ENCODE data around the gene C11orf68.

The C11orf68 gene

DNA sequence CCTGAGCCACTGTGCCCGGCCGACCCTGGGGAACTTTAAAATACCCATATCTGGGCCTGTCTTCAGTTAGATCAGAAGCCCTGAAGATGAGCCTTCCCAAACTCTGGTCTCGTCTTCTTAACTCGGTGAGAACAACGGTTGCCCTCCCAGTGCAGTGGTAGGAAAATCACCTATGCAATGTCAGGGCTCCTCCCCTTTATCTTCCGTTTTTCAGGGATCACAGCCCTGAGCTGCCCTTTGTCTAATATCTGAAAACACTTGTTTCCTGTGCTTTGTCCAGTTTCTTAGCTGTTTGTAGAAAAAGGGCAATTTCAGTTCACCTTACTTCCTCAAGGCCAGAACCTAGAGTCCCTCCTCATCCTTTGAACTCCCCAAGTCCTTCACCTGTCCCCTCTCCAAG, 9.8 kb upstream of the C11orf68 start:
- no peak overlapping the region for H3K27ac ChIP-seq (replicated peaks; ENCODE audit: low read length)
- H3K36me3 ChIP-seq (replicated peaks in 1 of 2; ENCODE audit: control insufficient read depth in 2 of 2, insufficient read depth in 2 of 2, low read length in 2 of 2): peaks cover 3% of the 10 kb centered on the region in 2 donors
- no peak overlapping the region for H2BK15ac ChIP-seq (ENCODE audit: low read length)
- no peak overlapping the region for H3K23ac ChIP-seq (ENCODE audit: low read depth, low read length, poor library complexity)
- H3K79me1 ChIP-seq (ENCODE audit: low read depth, low read length): no peaks in the 10 kb centered on the region
- no peak overlapping the region for H3K4ac ChIP-seq (ENCODE audit: low read length)
- no peak overlapping the region for H3K4me3 ChIP-seq (ENCODE audit: low read length in 2 of 2)
- no peak overlapping the region for H2BK12ac ChIP-seq (ENCODE audit: low read length)
- H3K14ac ChIP-seq (ENCODE audit: low read length): no peak overlapping the region
- H3K18ac ChIP-seq (ENCODE audit: low read length): no peak overlapping the region
- no peak overlapping the region for H3K9ac ChIP-seq (ENCODE audit: low read depth, low read length, poor library complexity)
- H3K27me3 ChIP-seq (ENCODE audit: control insufficient read depth in 3 of 3, insufficient read depth in 3 of 3, low read depth in 1 of 3, low read length in 3 of 3): no peaks in the 10 kb centered on the region
- no peak overlapping the region for H4K91ac ChIP-seq (ENCODE audit: low read depth, low read length, poor library complexity)
- peaks cover 0 to 11% of the 10 kb centered on the region in 2 donors for H3K4me1 ChIP-seq (ENCODE audit: control insufficient read depth in 2 of 2, insufficient read depth in 1 of 2, low read depth in 1 of 2, low read length in 2 of 2)
- peak overlapping the region; percentile 75 for H2AK5ac ChIP-seq (ENCODE audit: low read depth, low read length)
- no peak for DNase-seq (ENCODE audit: low spot score)
- no peak overlapping the region for H2BK120ac ChIP-seq (ENCODE audit: low read depth, low read length)
- H2BK5ac ChIP-seq (ENCODE audit: low read length): no peak overlapping the region
- H4K8ac ChIP-seq (ENCODE audit: low read depth, low read length): no peak overlapping the region
- H2AFZ ChIP-seq (ENCODE audit: low read length): peak overlapping the region; percentile 65
- no peak overlapping the region for H3K4me2 ChIP-seq (ENCODE audit: insufficient read depth, low read length, poor library complexity, severe bottlenecking)
- H3K9me3 ChIP-seq (replicated peaks in 1 of 2; ENCODE audit: control insufficient read depth in 2 of 2, insufficient read depth in 1 of 2, low read depth in 1 of 2, low read length in 2 of 2): no peaks in the 10 kb centered on the region
- WGBS, 2 donors (ENCODE audit: extremely low coverage in 2 of 2, insufficient read length in 2 of 2, insufficient replicate concordance in 1 of 2): no CpG with 5 or more reads among the region's 6 CpGs

DNA sequence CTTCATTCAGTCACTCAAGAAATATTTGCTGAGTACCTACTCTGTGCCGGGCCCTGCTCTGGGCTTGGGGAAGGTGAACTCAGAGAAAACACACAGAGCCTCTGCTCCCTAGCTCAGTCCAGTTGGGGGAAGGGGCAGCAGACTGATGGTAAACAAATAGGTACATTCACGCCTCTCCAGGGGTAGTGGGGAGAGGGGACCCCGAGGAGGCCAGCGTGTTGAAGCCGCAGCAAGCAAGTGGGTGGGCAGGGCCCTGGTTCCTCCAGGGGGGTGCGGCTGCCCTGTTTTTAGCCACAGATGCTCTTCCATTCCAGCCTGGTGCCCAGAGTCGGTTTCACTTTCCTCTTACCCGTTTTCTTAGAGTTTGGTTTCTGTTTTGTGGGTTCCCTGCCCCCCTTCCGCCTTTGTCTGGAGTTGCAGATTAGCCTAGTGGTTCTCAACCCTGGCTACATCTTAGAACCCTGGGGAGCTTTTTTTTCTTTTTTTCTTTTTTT, 9.1 kb upstream of the C11orf68 start:
- Histone ChIP-seq H4K8ac (ENCODE audit: low read depth, low read length) (no peak overlapping the region), H2BK15ac (ENCODE audit: low read length) (no peak overlapping the region), H2BK5ac (ENCODE audit: low read length) (no peak overlapping the region), H3K9me3 (replicated peaks in 1 of 2; ENCODE audit: control insufficient read depth in 2 of 2, insufficient read depth in 1 of 2, low read depth in 1 of 2, low read length in 2 of 2) (no peaks in the 10 kb centered on the region), H3K23ac (ENCODE audit: low read depth, low read length, poor library complexity) (no peak overlapping the region), H3K4ac (ENCODE audit: low read length) (no peak overlapping the region), H3K9ac (ENCODE audit: low read depth, low read length, poor library complexity) (no peak overlapping the region), H2AK5ac (ENCODE audit: low read depth, low read length) (peak overlapping the region; percentile 79), H3K18ac (ENCODE audit: low read length) (no peak overlapping the region), H3K36me3 (replicated peaks in 1 of 2; ENCODE audit: control insufficient read depth in 2 of 2, insufficient read depth in 2 of 2, low read length in 2 of 2) (peaks cover 3 to 10% of the 10 kb centered on the region in 2 donors), H3K4me3 (ENCODE audit: low read length in 2 of 2) (no peak overlapping the region), H2AFZ (ENCODE audit: low read length) (peak overlapping the region; percentile 20), H2BK120ac (ENCODE audit: low read depth, low read length) (no peak overlapping the region), H3K14ac (ENCODE audit: low read length) (no peak overlapping the region), H3K27ac (replicated peaks; ENCODE audit: low read length) (peak overlapping the region; percentile 22), H3K4me2 (ENCODE audit: insufficient read depth, low read length, poor library complexity, severe bottlenecking) (no peak overlapping the region), H3K27me3 (ENCODE audit: control insufficient read depth in 3 of 3, insufficient read depth in 3 of 3, low read depth in 1 of 3, low read length in 3 of 3) (no peaks in the 10 kb centered on the region), H4K91ac (ENCODE audit: low read depth, low read length, poor library complexity) (no peak overlapping the region), H3K4me1 (ENCODE audit: control insufficient read depth in 2 of 2, insufficient read depth in 1 of 2, low read depth in 1 of 2, low read length in 2 of 2) (peaks cover 0 to 11% of the 10 kb centered on the region in 2 donors), H2BK12ac (ENCODE audit: low read length) (no peak overlapping the region), H3K79me1 (ENCODE audit: low read depth, low read length) (no peaks in the 10 kb centered on the region)
- WGBS, 2 donors (ENCODE audit: extremely low coverage in 2 of 2, insufficient read length in 2 of 2, insufficient replicate concordance in 1 of 2): no CpG with 5 or more reads among the region's 9 CpGs
- no peak for DNase-seq (ENCODE audit: low spot score)

DNA sequence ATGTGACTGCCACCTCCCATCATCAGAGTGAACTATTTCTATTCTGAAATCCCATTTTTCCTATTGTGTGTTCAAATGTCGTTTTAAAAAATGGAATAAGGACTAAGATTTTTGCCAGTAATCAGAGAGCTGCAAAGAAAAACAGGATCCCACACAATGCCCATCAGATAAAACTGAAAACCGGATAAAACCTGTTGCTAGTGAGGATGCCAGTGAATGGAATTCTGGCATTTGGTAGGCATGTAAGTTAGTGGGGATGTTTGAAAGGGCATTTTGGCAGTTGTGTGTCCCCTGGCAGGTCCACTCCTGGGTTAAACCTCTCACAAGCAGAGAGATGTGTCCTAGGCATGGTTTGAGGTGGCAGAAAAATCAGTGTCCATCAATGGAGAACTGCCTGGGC, 6.5 kb upstream of the C11orf68 start:
- Histone ChIP-seq H3K27ac (replicated peaks; ENCODE audit: low read length) (no peak overlapping the region), H3K79me1 (ENCODE audit: low read depth, low read length) (peaks cover 5% of the 10 kb centered on the region), H3K14ac (ENCODE audit: low read length) (no peak overlapping the region), H2BK5ac (ENCODE audit: low read length) (no peak overlapping the region), H3K27me3 (ENCODE audit: control insufficient read depth in 3 of 3, insufficient read depth in 3 of 3, low read depth in 1 of 3, low read length in 3 of 3) (no peaks in the 10 kb centered on the region), H3K4ac (ENCODE audit: low read length) (no peak overlapping the region), H2AK5ac (ENCODE audit: low read depth, low read length) (no peak overlapping the region), H3K36me3 (replicated peaks in 1 of 2; ENCODE audit: control insufficient read depth in 2 of 2, insufficient read depth in 2 of 2, low read length in 2 of 2) (peaks cover 14 to 31% of the 10 kb centered on the region in 2 donors), H3K4me3 (ENCODE audit: low read length in 2 of 2) (peak overlapping the region in 1 of 2 donors; percentile 64), H3K4me2 (ENCODE audit: insufficient read depth, low read length, poor library complexity, severe bottlenecking) (no peak overlapping the region), H2BK120ac (ENCODE audit: low read depth, low read length) (no peak overlapping the region), H2BK12ac (ENCODE audit: low read length) (no peak overlapping the region), H3K23ac (ENCODE audit: low read depth, low read length, poor library complexity) (no peak overlapping the region), H3K18ac (ENCODE audit: low read length) (no peak overlapping the region), H2BK15ac (ENCODE audit: low read length) (no peak overlapping the region), H2AFZ (ENCODE audit: low read length) (no peak overlapping the region), H3K9me3 (replicated peaks in 1 of 2; ENCODE audit: control insufficient read depth in 2 of 2, insufficient read depth in 1 of 2, low read depth in 1 of 2, low read length in 2 of 2) (no peaks in the 10 kb centered on the region), H4K8ac (ENCODE audit: low read depth, low read length) (no peak overlapping the region), H3K4me1 (ENCODE audit: control insufficient read depth in 2 of 2, insufficient read depth in 1 of 2, low read depth in 1 of 2, low read length in 2 of 2) (peaks cover 3 to 9% of the 10 kb centered on the region in 2 donors), H4K91ac (ENCODE audit: low read depth, low read length, poor library complexity) (no peak overlapping the region), H3K9ac (ENCODE audit: low read depth, low read length, poor library complexity) (no peak overlapping the region)
- no CpG with 5 or more reads among the region's 2 CpGs for WGBS, 2 donors (ENCODE audit: extremely low coverage in 2 of 2, insufficient read length in 2 of 2, insufficient replicate concordance in 1 of 2)
- DNase-seq (ENCODE audit: low spot score): no peak

DNA sequence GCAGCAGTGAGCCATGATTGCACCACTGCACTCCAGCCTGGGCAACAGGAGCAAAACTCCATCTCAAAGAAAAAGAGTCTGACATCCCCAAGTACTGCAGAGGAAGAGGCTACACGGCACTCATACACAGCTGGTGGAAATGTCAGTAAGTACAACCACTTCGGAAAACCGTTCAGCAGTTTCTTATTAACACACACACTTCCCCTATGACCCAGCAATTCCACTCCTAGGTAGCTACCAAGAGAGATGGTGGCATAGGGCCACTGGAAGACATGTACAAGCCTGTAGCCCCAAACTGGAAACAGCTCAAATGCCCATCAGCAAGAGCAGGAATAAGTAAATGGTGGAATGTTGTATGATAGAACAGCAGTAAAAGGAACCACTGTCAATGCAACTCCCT, 3.7 kb upstream of the C11orf68 start:
- DNase-seq (ENCODE audit: low spot score): no peak
- H2BK15ac ChIP-seq (ENCODE audit: low read length): no peak overlapping the region
- H4K91ac ChIP-seq (ENCODE audit: low read depth, low read length, poor library complexity): no peak overlapping the region
- no peak overlapping the region for H2BK5ac ChIP-seq (ENCODE audit: low read length)
- no peak overlapping the region for H3K14ac ChIP-seq (ENCODE audit: low read length)
- H3K27me3 ChIP-seq (ENCODE audit: control insufficient read depth in 3 of 3, insufficient read depth in 3 of 3, low read depth in 1 of 3, low read length in 3 of 3): no peaks in the 10 kb centered on the region
- no peak overlapping the region for H2AFZ ChIP-seq (ENCODE audit: low read length)
- H3K9me3 ChIP-seq (replicated peaks in 1 of 2; ENCODE audit: control insufficient read depth in 2 of 2, insufficient read depth in 1 of 2, low read depth in 1 of 2, low read length in 2 of 2): no peaks in the 10 kb centered on the region
- no peak overlapping the region for H4K8ac ChIP-seq (ENCODE audit: low read depth, low read length)
- H3K36me3 ChIP-seq (replicated peaks in 1 of 2; ENCODE audit: control insufficient read depth in 2 of 2, insufficient read depth in 2 of 2, low read length in 2 of 2): peaks cover 14 to 36% of the 10 kb centered on the region in 2 donors
- no peak overlapping the region for H2AK5ac ChIP-seq (ENCODE audit: low read depth, low read length)
- H2BK120ac ChIP-seq (ENCODE audit: low read depth, low read length): no peak overlapping the region
- no peak overlapping the region for H3K27ac ChIP-seq (replicated peaks; ENCODE audit: low read length)
- peaks cover 21% of the 10 kb centered on the region for H3K79me1 ChIP-seq (ENCODE audit: low read depth, low read length)
- no peak overlapping the region for H3K4me2 ChIP-seq (ENCODE audit: insufficient read depth, low read length, poor library complexity, severe bottlenecking)
- H3K18ac ChIP-seq (ENCODE audit: low read length): no peak overlapping the region
- peaks cover 15 to 16% of the 10 kb centered on the region in 2 donors for H3K4me1 ChIP-seq (ENCODE audit: control insufficient read depth in 2 of 2, insufficient read depth in 1 of 2, low read depth in 1 of 2, low read length in 2 of 2)
- no peak overlapping the region for H3K9ac ChIP-seq (ENCODE audit: low read depth, low read length, poor library complexity)
- H2BK12ac ChIP-seq (ENCODE audit: low read length): no peak overlapping the region
- WGBS, 2 donors (ENCODE audit: extremely low coverage in 2 of 2, insufficient read length in 2 of 2, insufficient replicate concordance in 1 of 2): no CpG with 5 or more reads among the region's 3 CpGs
- H3K4me3 ChIP-seq (ENCODE audit: low read length in 2 of 2): no peak overlapping the region
- no peak overlapping the region for H3K4ac ChIP-seq (ENCODE audit: low read length)
- H3K23ac ChIP-seq (ENCODE audit: low read depth, low read length, poor library complexity): no peak overlapping the region
